OCI-LY7 (cell line): Measurements from ENCODE around the gene NBEA. TPM values are rescaled to one million over a fixed set of nuclear protein-coding genes. Genes with fewer than 3 reads are reported as not detected.

Experiments used
- BruUV-seq: library from RNA; stranded (reverse); fragments of 400-500 nt; replicated peaks from 2 replicates; lab custom pipeline; 2021; lab: Mats Ljungman, UMichigan
- CTCF ChIA-PET: fragments of 300-600 bp; sonication (Branson Sonifier 250); formaldehyde crosslinking; loops from one replicate; lab custom pipeline; 2022; ENCODE audit warnings: antibody characterized with exemption; ENCODE audit not compliant: unreplicated experiment; lab: Charles Lee
- POLR2A ChIA-PET: fragments of 300-600 bp; sonication (Branson Sonifier 250); formaldehyde crosslinking; loops from one replicate; lab custom pipeline; 2022; ENCODE audit warnings: antibody characterized with exemption; lab: Charles Lee
- DNase-seq: peaks from one replicate; pipeline ENCODE4 v3.0.0-alpha.2; 2015; ENCODE audit warnings: low spot score
- H2AFZ ChIP-seq: fragments of 200-600 bp; sonication (generic), shearing (Covaris generic); 2 replicates; pipeline ENCODE4 v1.6.1; 2014; ENCODE audit warnings: mild to moderate bottlenecking, antibody characterized with exemption, low read length, moderate library complexity
- H3K27ac ChIP-seq: fragments of 200-600 bp; sonication (generic); 2 replicates; pipeline ENCODE4 v1.5.1; 2014; ENCODE audit warnings: mixed run types, low read depth, mild to moderate bottlenecking, moderate library complexity, low read length, inconsistent platforms; ENCODE audit not compliant: poor library complexity, severe bottlenecking
- H3K36me3 ChIP-seq: fragments of 200-600 bp; sonication (generic); 2 replicates; pipeline ENCODE4 v1.6.1; 2014; ENCODE audit warnings: mild to moderate bottlenecking, antibody characterized with exemption, low read length, moderate library complexity, mixed read lengths; ENCODE audit not compliant: insufficient read depth
- H3K4me1 ChIP-seq: fragments of 200-600 bp; sonication (generic); 2 replicates; pipeline ENCODE4 v1.5.1; 2014; ENCODE audit warnings: mild to moderate bottlenecking, low read length; ENCODE audit not compliant: insufficient read depth, poor library complexity, severe bottlenecking
- H3K4me2 ChIP-seq: fragments of 200-600 bp; sonication (generic); 2 replicates; pipeline ENCODE4 v1.6.1; 2014; ENCODE audit warnings: mild to moderate bottlenecking, low read length
- H3K4me3 ChIP-seq: fragments of 200-600 bp; sonication (generic); 2 replicates; pipeline ENCODE4 v1.5.1; 2014; ENCODE audit warnings: mild to moderate bottlenecking, low read depth, low read length; ENCODE audit not compliant: poor library complexity, severe bottlenecking
- H3K79me2 ChIP-seq: fragments of 200-600 bp; sonication (generic); 2 replicates; pipeline ENCODE4 v1.6.1; 2016; ENCODE audit warnings: low read depth, mild to moderate bottlenecking, low read length, moderate library complexity, mixed read lengths; ENCODE audit not compliant: insufficient read depth
- H3K9me2 ChIP-seq: fragments of 200-600 bp; sonication (generic); 2 replicates; pipeline ENCODE4 v1.6.1; 2016; ENCODE audit warnings: mild to moderate bottlenecking, low read length, mixed read lengths; ENCODE audit not compliant: insufficient read depth
- H3K9me3 ChIP-seq: fragments of 200-600 bp; sonication (generic); 2 replicates; pipeline ENCODE4 v1.6.1; 2014; ENCODE audit warnings: mild to moderate bottlenecking, mixed run types, low read length, mixed read lengths
- H4K20me1 ChIP-seq: fragments of 200-600 bp; sonication (generic); 2 replicates; pipeline ENCODE4 v1.6.1; 2014; ENCODE audit warnings: mild to moderate bottlenecking, antibody characterized with exemption, low read length, moderate library complexity, mixed read lengths; ENCODE audit not compliant: insufficient read depth
- EZH2phosphoT487 ChIP-seq: fragments of 200-600 bp; sonication (generic); IDR thresholded peaks from 2 replicates; pipeline ENCODE4 v1.6.1; 2018; ENCODE audit warnings: low read depth, borderline replicate concordance, mild to moderate bottlenecking, mixed run types, antibody characterized with exemption, low read length, moderate library complexity, mixed read lengths
- intact Hi-C: fragments of 100-400 bp; cut with micrococcal nuclease; formaldehyde crosslinking; loops from one replicate; pipeline ENCODE4 v1.10.0; 2022; ENCODE audit not compliant: unreplicated experiment
- total RNA-seq, 2 experiments: library from RNA; depleted of rRNA in 1 of 2; stranded (reverse); fragments of >200 nt in 1 of 2; shearing (Covaris generic) in 1 of 2; gene quantifications; 2 replicates each; pipeline ENCODE4 v1.2.3, GENCODE V29; 2014 to 2022
- TF ChIP-seq, protein P1 (sequence below): fragments of 200-600 bp; sonication (generic); conservative IDR thresholded peaks from 2 replicates; pipeline ENCODE4 v1.5.1; 2014; ENCODE audit warnings: mild to moderate bottlenecking, antibody characterized with exemption, low read length, moderate library complexity, mixed read lengths

Gene NBEA
- total RNA-seq, 2 experiments from 2014 or later, result 3.6 to 11.0 TPM

DNA sequence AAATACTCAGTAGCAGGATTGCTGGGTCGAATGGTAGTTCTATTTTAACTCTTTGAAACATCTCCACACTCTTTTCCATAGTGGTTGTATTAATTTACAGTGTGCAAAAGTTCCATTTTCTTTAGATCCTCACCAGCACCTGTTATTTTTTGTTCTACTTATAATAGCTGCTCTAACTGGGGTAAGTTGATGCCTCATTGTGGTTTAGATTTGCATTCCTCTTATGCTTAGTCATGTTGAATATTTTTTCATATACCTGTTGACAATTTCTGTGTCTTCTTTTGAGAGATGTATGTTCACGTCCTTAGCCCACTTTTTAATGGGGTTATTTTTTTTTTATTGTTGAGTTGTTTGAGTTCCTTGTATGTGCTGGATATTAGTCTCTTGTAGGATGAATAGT is 144.6 kb downstream of the NBEA start:
- intact Hi-C loops, result no loop called here
- no TSS peak for BruUV-seq
- Histone ChIP-seq H3K4me2 (no peak overlapping the region), H3K4me1 (no peaks in the 10 kb centered on the region), H3K79me2 (no peaks in the 10 kb centered on the region), H3K9me3 (no peaks in the 10 kb centered on the region), H3K9me2 (no peaks in the 10 kb centered on the region), H3K27ac (no peak overlapping the region), H2AFZ (no peak overlapping the region), H3K4me3 (no peak overlapping the region), H4K20me1 (no peaks in the 10 kb centered on the region), H3K36me3 (no peaks in the 10 kb centered on the region)
- CTCF ChIA-PET, result no interaction called here
- POLR2A ChIA-PET, result interaction anchor here (0.6 kb wide), 1 partner anchor 113 kb away, joined by 4 read pairs; no protein-coding TSS in a partner anchor
- TF ChIP-seq EZH2phosphoT487, result no peak
- TF ChIP-seq, protein P1, sequence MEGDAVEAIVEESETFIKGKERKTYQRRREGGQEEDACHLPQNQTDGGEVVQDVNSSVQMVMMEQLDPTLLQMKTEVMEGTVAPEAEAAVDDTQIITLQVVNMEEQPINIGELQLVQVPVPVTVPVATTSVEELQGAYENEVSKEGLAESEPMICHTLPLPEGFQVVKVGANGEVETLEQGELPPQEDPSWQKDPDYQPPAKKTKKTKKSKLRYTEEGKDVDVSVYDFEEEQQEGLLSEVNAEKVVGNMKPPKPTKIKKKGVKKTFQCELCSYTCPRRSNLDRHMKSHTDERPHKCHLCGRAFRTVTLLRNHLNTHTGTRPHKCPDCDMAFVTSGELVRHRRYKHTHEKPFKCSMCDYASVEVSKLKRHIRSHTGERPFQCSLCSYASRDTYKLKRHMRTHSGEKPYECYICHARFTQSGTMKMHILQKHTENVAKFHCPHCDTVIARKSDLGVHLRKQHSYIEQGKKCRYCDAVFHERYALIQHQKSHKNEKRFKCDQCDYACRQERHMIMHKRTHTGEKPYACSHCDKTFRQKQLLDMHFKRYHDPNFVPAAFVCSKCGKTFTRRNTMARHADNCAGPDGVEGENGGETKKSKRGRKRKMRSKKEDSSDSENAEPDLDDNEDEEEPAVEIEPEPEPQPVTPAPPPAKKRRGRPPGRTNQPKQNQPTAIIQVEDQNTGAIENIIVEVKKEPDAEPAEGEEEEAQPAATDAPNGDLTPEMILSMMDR, result no peak
- DNase-seq, result no peak

DNA sequence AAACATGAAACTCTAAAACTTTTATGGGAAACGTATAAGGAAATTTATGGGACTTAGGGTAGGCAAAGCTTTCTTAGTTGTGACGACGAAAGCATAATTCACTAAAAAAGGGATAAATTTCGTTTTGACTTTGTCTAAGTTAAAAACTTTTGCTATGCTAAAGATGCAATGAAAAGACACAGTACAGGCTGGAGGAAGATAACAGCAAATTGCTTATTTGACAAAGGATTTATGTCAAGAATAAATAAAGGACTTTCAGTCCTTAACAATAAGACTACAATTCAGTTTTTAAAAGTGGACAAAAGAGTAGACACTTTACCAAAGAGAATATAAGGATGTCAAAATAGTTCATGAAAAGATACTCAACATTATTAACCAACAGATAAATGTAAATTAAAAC is 150.2 kb downstream of the NBEA start:
- Histone ChIP-seq H3K4me2 (no peak overlapping the region), H3K36me3 (no peaks in the 10 kb centered on the region), H3K27ac (no peak overlapping the region), H3K79me2 (no peaks in the 10 kb centered on the region), H4K20me1 (no peaks in the 10 kb centered on the region), H3K4me1 (no peaks in the 10 kb centered on the region), H3K9me3 (no peaks in the 10 kb centered on the region), H2AFZ (no peak overlapping the region), H3K4me3 (no peak overlapping the region), H3K9me2 (no peaks in the 10 kb centered on the region)
- ChIA-PET CTCF (no interaction called here), POLR2A (no interaction called here)
- no peak for DNase-seq
- intact Hi-C loops, result no loop called here
- no TSS peak for BruUV-seq
- TF ChIP-seq, protein P1, result no peak
- no peak for TF ChIP-seq EZH2phosphoT487

DNA sequence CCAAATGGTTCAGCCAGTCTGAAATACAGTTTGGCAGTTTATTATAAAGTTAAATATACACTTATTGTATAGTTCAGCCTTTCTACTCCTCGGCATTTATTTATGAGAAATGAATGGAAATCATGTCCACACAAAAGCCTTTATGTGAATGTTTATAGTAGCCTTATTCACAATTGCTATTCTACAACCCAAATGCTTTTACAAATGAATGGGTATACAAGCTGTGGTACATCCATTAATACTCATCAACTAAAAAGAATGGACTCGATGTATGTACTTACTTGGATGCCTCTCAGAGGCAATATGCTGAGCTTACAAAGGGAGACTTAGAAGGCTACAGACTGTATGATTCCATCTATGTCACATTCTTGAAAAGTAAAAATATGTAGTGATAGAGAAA is 150.7 kb downstream of the NBEA start:
- TF ChIP-seq EZH2phosphoT487, result no peak
- TF ChIP-seq, protein P1, result no peak
- DNase-seq, result no peak
- ChIA-PET CTCF (no interaction called here), POLR2A (no interaction called here)
- intact Hi-C loops, result no loop called here
- H3K9me2 ChIP-seq, result no peaks in the 10 kb centered on the region
- no peaks in the 10 kb centered on the region for H3K9me3 ChIP-seq
- H3K4me1 ChIP-seq, result no peaks in the 10 kb centered on the region
- no peak overlapping the region for H3K27ac ChIP-seq
- BruUV-seq, result no TSS peak
- H3K4me3 ChIP-seq, result no peak overlapping the region
- H4K20me1 ChIP-seq, result no peaks in the 10 kb centered on the region
- no peaks in the 10 kb centered on the region for H3K36me3 ChIP-seq
- H3K79me2 ChIP-seq, result no peaks in the 10 kb centered on the region
- H2AFZ ChIP-seq, result no peak overlapping the region
- H3K4me2 ChIP-seq, result no peak overlapping the region
